HepG2 (cell line): ENCODE data around the gene URM1. TPM values are rescaled to one million over a fixed set of nuclear protein-coding genes. Genes with fewer than 3 reads are reported as not detected.

Experiments
- HNF4A ChIP-seq: sonication (generic); formaldehyde crosslinking; IDR thresholded peaks from 2 replicates; pipeline ENCODE4 v1.4.0; 2020; ENCODE audit warnings: missing genetic modification reagents
- PATZ1 ChIP-seq: sonication (generic); formaldehyde crosslinking; IDR thresholded peaks from 2 replicates; pipeline ENCODE4 v1.4.0; 2020; ENCODE audit warnings: missing genetic modification reagents
- REST ChIP-seq, 2 experiments: IDR thresholded peaks; 2 replicates each; pipeline ENCODE4 v1.6.1; 2011 to 2012; ENCODE audit warnings: low read length in 2 of 2, borderline replicate concordance in 1 of 2, low read depth in 1 of 2, mild to moderate bottlenecking in 1 of 2, moderate library complexity in 1 of 2
- ZBTB33 ChIP-seq: sonication (generic); formaldehyde crosslinking; IDR thresholded peaks from 2 replicates; pipeline ENCODE4 v1.4.0; 2020; ENCODE audit warnings: missing genetic modification reagents
- ZNF281 ChIP-seq: sonication (generic); formaldehyde crosslinking; IDR thresholded peaks from 2 replicates; pipeline ENCODE4 v1.4.0; 2020; ENCODE audit warnings: missing genetic modification reagents, borderline replicate concordance
- polyA plus RNA-seq, 8 experiments: library from polyadenylated mRNA; depleted of rRNA in 3 of 8; stranded (reverse) in 7 of 8; unstranded in 1 of 8; fragments of >200 nt; fragmentation: Illumina TruSeq in 4 of 8; extraction: Trizol in 4 of 8; gene quantifications; 2 replicates each; pipeline versions ENCODE4 v1.2.1 to v1.2.3, GENCODE V29; 2011 to 2016; ENCODE audit warnings: low read depth in 4 of 8, missing spikeins in 1 of 8, mixed read lengths in 1 of 8; ENCODE audit not compliant: insufficient read depth in 1 of 8
- total RNA-seq, 5 experiments: library from RNA; depleted of rRNA; stranded (reverse); fragments of >200 nt; fragmentation: Illumina TruSeq; extraction: Trizol; gene quantifications; 2 replicates each; pipeline ENCODE4 v1.2.3, GENCODE V29; 2016; ENCODE audit warnings: low read depth in 1 of 5

URM1 gene
- total and polyA plus RNA-seq, 2 of the 13 experiments (the other 11 are each of a cell fraction or from before 2014, with no cell fraction given): 37.1 to 41.3 TPM

- peak; percentile 59; the same call in 1 of the 2 replicates for TF ChIP-seq ZNF281
- peak; percentile 53; the same call in 1 of the 2 replicates for TF ChIP-seq PATZ1 (CRISPR knock-in tag)
- 0 out of 2 replicates have a peak, but pooled peaks have one; percentile 22 for TF ChIP-seq HNF4A (CRISPR knock-in tag)
- peak; percentile 47; the same call in 1 of the 2 replicates for TF ChIP-seq ZBTB33 (CRISPR knock-in tag)
- peak in 1 of 2 experiments; percentile 58; a peak in 1 of 4 replicates for TF ChIP-seq REST (IDR thresholded peaks at IDR 0.05; ENCODE audit: borderline replicate concordance in 1 of 2, low read depth in 1 of 2, low read length in 2 of 2)
These were observed 22.8 kb downstream of the URM1 start (continued) for GRCh38 chr9:128393970-128394369.
